ENCODE data around the gene ZNF407. TPM values are rescaled to one million over a fixed set of nuclear protein-coding genes. Genes with fewer than 3 reads are reported as not detected.

ZNF407 gene
- total and polyA plus RNA-seq, 2 of the 13 experiments (the other 11 are each of a cell fraction or from before 2014, with no cell fraction given), result 2.3 to 8.7 TPM

DNA sequence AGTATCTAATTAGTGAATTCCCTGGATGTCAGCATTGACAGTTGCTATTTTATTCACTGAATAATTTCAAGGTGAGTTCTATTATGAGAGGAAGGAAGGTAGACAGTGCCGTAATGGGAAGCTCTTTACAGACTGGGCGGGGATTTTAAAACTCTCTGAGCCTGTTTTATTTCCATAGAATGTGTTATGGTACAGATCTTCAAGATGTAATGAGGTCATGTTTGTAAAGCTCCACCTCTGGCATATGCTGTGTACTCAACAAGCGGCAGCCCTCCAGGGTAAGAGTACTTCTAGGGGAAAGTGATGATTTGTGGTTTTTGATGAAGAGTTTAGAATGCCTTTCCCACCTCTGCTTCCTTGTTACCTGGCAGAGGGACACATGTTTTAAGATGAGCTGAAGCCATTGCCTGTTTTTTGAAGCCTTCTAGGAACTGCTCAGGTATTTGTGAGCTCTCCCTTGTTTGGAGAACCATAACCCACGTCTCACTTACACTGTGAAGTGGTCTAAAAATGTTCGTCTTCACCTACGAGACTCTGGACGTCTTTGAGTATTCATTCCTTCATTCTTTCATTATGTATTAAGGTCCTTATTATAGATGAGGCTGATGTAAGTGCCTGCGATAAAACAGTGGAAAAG lies 360.0 kb downstream of the ZNF407 start:
- H3K4me3 ChIP-seq (replicated peaks in 1 of 3; ENCODE audit: insufficient read depth in 1 of 3, low read depth in 2 of 3, low read length in 3 of 3), result no peak overlapping the region
- in situ Hi-C loops (cut with HindIII; ENCODE audit: extremely low pct_ligation_motif_present, low pct_unique_long_range_greater_than_20kb), result no loop called here
- no peaks in the 10 kb centered on the region for H3K79me2 ChIP-seq (ENCODE audit: insufficient read depth, low read length)
- H3K27ac ChIP-seq (ENCODE audit: extremely low read length, insufficient read depth, low read length), result no peak overlapping the region
- ChIA-PET CTCF (ENCODE audit: low intra/inter-chr PET ratio, low total read pairs) (no interaction called here), POLR2A (no interaction called here)
- intact Hi-C loops (cut with micrococcal nuclease; ENCODE audit: unreplicated experiment), result no loop called here
- no peak for ATAC-seq
- no peak overlapping the region for H3K4me2 ChIP-seq (ENCODE audit: low read depth, low read length)
- no peak for FAIRE-seq
- H4K20me1 ChIP-seq (ENCODE audit: insufficient read depth, low read length), result no peaks in the 10 kb centered on the region
- H3K36me3 ChIP-seq (replicated peaks in 1 of 2; ENCODE audit: control insufficient read depth in 1 of 2, insufficient read depth in 2 of 2, low read length in 2 of 2), result no peaks in the 10 kb centered on the region; a peak in 1 of 5 replicates
- H3K9me3 ChIP-seq (ENCODE audit: low read length), result no peaks in the 10 kb centered on the region
- H3K4me1 ChIP-seq (ENCODE audit: insufficient read depth, low read length), result no peaks in the 10 kb centered on the region
- H3K27me3 ChIP-seq (ENCODE audit: control insufficient read depth in 1 of 2, insufficient read depth in 2 of 2, low read length in 2 of 2), result no peaks in the 10 kb centered on the region
- WGBS (ENCODE audit: low lambda C conversion rate), result 94% methylated on average over 8 of the region's 8 CpGs
- no TSS peak for BruUV-seq (replicated peaks)
- H3K9ac ChIP-seq (ENCODE audit: insufficient read depth, low read depth, low read length), result no peak overlapping the region
- DNase-seq (ENCODE audit: low spot score), result no peak
- H2AFZ ChIP-seq (ENCODE audit: low read length), result no peak overlapping the region
- TF ChIP-seq XBP1 (CRISPR knock-in tag; IDR thresholded peaks at IDR 0.05) (no peak), AGO2 (optimal IDR thresholded peaks at IDR 0.05; ENCODE audit: low read depth, low read length) (no peak), KLF12 (CRISPR knock-in tag; IDR thresholded peaks at IDR 0.05; ENCODE audit: borderline replicate concordance) (no peak), SP2 (CRISPR knock-in tag; IDR thresholded peaks at IDR 0.05) (no peak), ZNF766 (CRISPR knock-in tag; IDR thresholded peaks at IDR 0.05; ENCODE audit: borderline replicate concordance) (no peak), FOXK1 (CRISPR knock-in tag; IDR thresholded peaks at IDR 0.05; ENCODE audit: borderline replicate concordance, low read depth) (no peak), SOX6 (IDR thresholded peaks at IDR 0.05) (no peak), SOX6 (CRISPR knock-in tag; IDR thresholded peaks at IDR 0.05) (no peak), ZNF713 (CRISPR knock-in tag; IDR thresholded peaks at IDR 0.05) (no peak)
- TF ChIP-seq, protein P1, sequence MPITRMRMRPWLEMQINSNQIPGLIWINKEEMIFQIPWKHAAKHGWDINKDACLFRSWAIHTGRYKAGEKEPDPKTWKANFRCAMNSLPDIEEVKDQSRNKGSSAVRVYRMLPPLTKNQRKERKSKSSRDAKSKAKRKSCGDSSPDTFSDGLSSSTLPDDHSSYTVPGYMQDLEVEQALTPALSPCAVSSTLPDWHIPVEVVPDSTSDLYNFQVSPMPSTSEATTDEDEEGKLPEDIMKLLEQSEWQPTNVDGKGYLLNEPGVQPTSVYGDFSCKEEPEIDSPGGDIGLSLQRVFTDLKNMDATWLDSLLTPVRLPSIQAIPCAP (CRISPR knock-in tag; IDR thresholded peaks at IDR 0.05; ENCODE audit: low read depth), result no peak
- TF ChIP-seq, protein P2, sequence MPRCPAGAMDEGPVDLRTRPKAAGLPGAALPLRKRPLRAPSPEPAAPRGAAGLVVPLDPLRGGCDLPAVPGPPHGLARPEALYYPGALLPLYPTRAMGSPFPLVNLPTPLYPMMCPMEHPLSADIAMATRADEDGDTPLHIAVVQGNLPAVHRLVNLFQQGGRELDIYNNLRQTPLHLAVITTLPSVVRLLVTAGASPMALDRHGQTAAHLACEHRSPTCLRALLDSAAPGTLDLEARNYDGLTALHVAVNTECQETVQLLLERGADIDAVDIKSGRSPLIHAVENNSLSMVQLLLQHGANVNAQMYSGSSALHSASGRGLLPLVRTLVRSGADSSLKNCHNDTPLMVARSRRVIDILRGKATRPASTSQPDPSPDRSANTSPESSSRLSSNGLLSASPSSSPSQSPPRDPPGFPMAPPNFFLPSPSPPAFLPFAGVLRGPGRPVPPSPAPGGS (CRISPR knock-in tag; IDR thresholded peaks at IDR 0.05), result no peak
- TF ChIP-seq, protein P3, sequence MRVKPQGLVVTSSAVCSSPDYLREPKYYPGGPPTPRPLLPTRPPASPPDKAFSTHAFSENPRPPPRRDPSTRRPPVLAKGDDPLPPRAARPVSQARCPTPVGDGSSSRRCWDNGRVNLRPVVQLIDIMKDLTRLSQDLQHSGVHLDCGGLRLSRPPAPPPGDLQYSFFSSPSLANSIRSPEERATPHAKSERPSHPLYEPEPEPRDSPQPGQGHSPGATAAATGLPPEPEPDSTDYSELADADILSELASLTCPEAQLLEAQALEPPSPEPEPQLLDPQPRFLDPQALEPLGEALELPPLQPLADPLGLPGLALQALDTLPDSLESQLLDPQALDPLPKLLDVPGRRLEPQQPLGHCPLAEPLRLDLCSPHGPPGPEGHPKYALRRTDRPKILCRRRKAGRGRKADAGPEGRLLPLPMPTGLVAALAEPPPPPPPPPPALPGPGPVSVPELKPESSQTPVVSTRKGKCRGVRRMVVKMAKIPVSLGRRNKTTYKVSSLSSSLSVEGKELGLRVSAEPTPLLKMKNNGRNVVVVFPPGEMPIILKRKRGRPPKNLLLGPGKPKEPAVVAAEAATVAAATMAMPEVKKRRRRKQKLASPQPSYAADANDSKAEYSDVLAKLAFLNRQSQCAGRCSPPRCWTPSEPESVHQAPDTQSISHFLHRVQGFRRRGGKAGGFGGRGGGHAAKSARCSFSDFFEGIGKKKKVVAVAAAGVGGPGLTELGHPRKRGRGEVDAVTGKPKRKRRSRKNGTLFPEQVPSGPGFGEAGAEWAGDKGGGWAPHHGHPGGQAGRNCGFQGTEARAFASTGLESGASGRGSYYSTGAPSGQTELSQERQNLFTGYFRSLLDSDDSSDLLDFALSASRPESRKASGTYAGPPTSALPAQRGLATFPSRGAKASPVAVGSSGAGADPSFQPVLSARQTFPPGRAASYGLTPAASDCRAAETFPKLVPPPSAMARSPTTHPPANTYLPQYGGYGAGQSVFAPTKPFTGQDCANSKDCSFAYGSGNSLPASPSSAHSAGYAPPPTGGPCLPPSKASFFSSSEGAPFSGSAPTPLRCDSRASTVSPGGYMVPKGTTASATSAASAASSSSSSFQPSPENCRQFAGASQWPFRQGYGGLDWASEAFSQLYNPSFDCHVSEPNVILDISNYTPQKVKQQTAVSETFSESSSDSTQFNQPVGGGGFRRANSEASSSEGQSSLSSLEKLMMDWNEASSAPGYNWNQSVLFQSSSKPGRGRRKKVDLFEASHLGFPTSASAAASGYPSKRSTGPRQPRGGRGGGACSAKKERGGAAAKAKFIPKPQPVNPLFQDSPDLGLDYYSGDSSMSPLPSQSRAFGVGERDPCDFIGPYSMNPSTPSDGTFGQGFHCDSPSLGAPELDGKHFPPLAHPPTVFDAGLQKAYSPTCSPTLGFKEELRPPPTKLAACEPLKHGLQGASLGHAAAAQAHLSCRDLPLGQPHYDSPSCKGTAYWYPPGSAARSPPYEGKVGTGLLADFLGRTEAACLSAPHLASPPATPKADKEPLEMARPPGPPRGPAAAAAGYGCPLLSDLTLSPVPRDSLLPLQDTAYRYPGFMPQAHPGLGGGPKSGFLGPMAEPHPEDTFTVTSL (CRISPR knock-in tag; IDR thresholded peaks at IDR 0.05; ENCODE audit: borderline replicate concordance), result no peak
- TF ChIP-seq, protein P4, sequence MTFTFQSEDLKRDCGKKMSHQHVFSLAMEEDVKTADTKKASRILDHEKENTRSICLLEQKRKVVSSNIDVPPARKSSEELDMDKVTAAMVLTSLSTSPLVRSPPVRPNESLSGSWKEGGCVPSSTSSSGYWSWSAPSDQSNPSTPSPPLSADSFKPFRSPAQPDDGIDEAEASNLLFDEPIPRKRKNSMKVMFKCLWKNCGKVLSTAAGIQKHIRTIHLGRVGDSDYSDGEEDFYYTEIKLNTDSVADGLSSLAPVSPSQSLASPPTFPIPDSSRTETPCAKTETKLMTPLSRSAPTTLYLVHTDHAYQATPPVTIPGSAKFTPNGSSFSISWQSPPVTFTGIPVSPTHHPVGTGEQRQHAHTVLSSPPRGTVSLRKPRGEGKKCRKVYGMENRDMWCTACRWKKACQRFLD (CRISPR knock-in tag; IDR thresholded peaks at IDR 0.05; ENCODE audit: borderline replicate concordance), result no peak
- TF ChIP-seq, protein P5, sequence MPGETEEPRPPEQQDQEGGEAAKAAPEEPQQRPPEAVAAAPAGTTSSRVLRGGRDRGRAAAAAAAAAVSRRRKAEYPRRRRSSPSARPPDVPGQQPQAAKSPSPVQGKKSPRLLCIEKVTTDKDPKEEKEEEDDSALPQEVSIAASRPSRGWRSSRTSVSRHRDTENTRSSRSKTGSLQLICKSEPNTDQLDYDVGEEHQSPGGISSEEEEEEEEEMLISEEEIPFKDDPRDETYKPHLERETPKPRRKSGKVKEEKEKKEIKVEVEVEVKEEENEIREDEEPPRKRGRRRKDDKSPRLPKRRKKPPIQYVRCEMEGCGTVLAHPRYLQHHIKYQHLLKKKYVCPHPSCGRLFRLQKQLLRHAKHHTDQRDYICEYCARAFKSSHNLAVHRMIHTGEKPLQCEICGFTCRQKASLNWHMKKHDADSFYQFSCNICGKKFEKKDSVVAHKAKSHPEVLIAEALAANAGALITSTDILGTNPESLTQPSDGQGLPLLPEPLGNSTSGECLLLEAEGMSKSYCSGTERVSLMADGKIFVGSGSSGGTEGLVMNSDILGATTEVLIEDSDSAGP (CRISPR knock-in tag; IDR thresholded peaks at IDR 0.05; ENCODE audit: borderline replicate concordance), result no peak
